HL-60 (cell line): ENCODE measurements around the gene FGF3.

Experiments used
- DNase-seq, 2 experiments: peaks; one replicate each; pipeline ENCODE4 v3.0.0-alpha.2; 2010 to 2020; ENCODE audit warnings: low read depth in 1 of 2, low spot score in 1 of 2
- H3K27ac ChIP-seq: fragments of 250-450 bp; sonication (Bioruptor Pico); replicated peaks from 2 replicates; pipeline ENCODE4 v1.5.1; 2020; ENCODE audit warnings: mild to moderate bottlenecking, moderate library complexity
- H3K27me3 ChIP-seq: fragments of 250-450 bp; sonication (Bioruptor Pico); 2 replicates; pipeline ENCODE4 v1.5.1; 2021; ENCODE audit warnings: mild to moderate bottlenecking, moderate library complexity; ENCODE audit not compliant: insufficient read depth, poor library complexity, severe bottlenecking
- H3K4me3 ChIP-seq: replicated peaks from 2 replicates; pipeline ENCODE4 v1.5.1; 2011; ENCODE audit warnings: mild to moderate bottlenecking, control low read depth, low read length; ENCODE audit not compliant: insufficient read depth
- CTCF ChIP-seq: IDR thresholded peaks from one replicate; pipeline ENCODE4 v1.5.1; 2011; ENCODE audit warnings: low read length, control low read depth, inconsistent platforms; ENCODE audit not compliant: insufficient read depth
- GABPA ChIP-seq: IDR thresholded peaks from 2 replicates; pipeline ENCODE4 v1.6.1; 2012; ENCODE audit warnings: low read depth
- POLR2AphosphoS5 ChIP-seq: IDR thresholded peaks from 2 replicates; pipeline ENCODE4 v1.6.1; 2012; ENCODE audit warnings: low read depth
- SPI1 ChIP-seq: IDR thresholded peaks from 2 replicates; pipeline ENCODE4 v1.6.1; 2012; ENCODE audit warnings: low read depth, mild to moderate bottlenecking, borderline replicate concordance
- TF ChIP-seq, protein P1 (sequence below): IDR thresholded peaks from 2 replicates; pipeline ENCODE4 v1.6.1; 2012; ENCODE audit warnings: low read depth; ENCODE audit not compliant: insufficient replicate concordance

FGF3 gene

GRCh38 chr11:69860244-69860643 lies 41.0 kb upstream of the FGF3 start:
- Histone ChIP-seq H3K27ac (no peak overlapping the region), H3K27me3 (peaks cover 2% of the 10 kb centered on the region), H3K4me3 (no peak overlapping the region)
- DNase-seq: no peak
- TF ChIP-seq, protein P1, sequence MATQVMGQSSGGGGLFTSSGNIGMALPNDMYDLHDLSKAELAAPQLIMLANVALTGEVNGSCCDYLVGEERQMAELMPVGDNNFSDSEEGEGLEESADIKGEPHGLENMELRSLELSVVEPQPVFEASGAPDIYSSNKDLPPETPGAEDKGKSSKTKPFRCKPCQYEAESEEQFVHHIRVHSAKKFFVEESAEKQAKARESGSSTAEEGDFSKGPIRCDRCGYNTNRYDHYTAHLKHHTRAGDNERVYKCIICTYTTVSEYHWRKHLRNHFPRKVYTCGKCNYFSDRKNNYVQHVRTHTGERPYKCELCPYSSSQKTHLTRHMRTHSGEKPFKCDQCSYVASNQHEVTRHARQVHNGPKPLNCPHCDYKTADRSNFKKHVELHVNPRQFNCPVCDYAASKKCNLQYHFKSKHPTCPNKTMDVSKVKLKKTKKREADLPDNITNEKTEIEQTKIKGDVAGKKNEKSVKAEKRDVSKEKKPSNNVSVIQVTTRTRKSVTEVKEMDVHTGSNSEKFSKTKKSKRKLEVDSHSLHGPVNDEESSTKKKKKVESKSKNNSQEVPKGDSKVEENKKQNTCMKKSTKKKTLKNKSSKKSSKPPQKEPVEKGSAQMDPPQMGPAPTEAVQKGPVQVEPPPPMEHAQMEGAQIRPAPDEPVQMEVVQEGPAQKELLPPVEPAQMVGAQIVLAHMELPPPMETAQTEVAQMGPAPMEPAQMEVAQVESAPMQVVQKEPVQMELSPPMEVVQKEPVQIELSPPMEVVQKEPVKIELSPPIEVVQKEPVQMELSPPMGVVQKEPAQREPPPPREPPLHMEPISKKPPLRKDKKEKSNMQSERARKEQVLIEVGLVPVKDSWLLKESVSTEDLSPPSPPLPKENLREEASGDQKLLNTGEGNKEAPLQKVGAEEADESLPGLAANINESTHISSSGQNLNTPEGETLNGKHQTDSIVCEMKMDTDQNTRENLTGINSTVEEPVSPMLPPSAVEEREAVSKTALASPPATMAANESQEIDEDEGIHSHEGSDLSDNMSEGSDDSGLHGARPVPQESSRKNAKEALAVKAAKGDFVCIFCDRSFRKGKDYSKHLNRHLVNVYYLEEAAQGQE: no peak
- TF ChIP-seq SPI1: no peak
- TF ChIP-seq GABPA: no peak
- TF ChIP-seq CTCF: no peak
- no peak for TF ChIP-seq POLR2AphosphoS5

DNA sequence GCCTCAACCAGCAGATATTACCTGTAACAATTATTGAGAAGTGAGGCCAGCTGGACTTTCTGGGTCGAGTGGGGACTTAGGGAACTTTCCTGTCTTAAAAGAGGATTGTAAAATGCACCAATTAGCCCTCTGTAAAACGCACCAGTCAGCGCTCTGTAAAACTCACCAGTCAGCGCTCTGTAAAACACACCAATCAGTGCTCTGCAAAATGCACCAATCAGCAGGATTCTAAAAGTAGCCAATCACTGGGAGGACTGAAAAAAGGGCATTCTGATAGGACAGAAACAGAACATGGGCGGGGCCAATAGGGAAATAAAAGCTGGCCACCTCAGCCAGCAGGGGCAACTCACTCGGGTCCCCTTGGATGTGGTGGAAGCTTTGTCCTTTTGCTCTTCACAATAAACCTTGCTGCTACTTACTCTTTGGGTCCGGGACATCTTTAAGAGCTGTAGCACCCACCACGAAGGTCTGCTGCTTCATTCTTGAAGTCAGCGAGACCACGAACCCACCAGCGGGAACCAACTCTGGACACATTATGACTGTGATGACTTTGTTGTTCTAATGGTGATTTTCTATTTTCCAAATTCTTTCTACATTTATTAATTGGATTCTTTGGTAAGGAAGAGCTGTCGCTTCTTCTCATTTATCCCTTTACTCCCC lies 40.2 kb upstream of the FGF3 start:
- no peak for DNase-seq
- TF ChIP-seq GABPA (no peak), CTCF (no peak), POLR2AphosphoS5 (no peak), SPI1 (no peak)
- TF ChIP-seq, protein P1: no peak
- no peak overlapping the region for H3K4me3 ChIP-seq
- H3K27ac ChIP-seq: no peak overlapping the region
- peaks cover 2% of the 10 kb centered on the region for H3K27me3 ChIP-seq

GRCh38 chr11:69855421-69855820 lies 36.2 kb upstream of the FGF3 start:
- Histone ChIP-seq H3K27me3 (no peaks in the 10 kb centered on the region), H3K4me3 (no peak overlapping the region), H3K27ac (no peak overlapping the region)
- TF ChIP-seq GABPA: no peak
- TF ChIP-seq POLR2AphosphoS5: no peak
- TF ChIP-seq CTCF: no peak
- TF ChIP-seq, protein P1: no peak
- TF ChIP-seq SPI1: no peak
- DNase-seq: no peak
